ENCODE data around the gene DCAF4L1.

DCAF4L1 gene

GRCh38 chr4:41990365-41991111 is 9.0 kb downstream of the DCAF4L1 start, which contains the start of gene SLC30A9:
SLC30A9 (plus strand) TSS chr4:41990530; CDS start chr4:41990652, 122 bp downstream.
- DNase-seq = peak; percentile 92 to 93

DNA sequence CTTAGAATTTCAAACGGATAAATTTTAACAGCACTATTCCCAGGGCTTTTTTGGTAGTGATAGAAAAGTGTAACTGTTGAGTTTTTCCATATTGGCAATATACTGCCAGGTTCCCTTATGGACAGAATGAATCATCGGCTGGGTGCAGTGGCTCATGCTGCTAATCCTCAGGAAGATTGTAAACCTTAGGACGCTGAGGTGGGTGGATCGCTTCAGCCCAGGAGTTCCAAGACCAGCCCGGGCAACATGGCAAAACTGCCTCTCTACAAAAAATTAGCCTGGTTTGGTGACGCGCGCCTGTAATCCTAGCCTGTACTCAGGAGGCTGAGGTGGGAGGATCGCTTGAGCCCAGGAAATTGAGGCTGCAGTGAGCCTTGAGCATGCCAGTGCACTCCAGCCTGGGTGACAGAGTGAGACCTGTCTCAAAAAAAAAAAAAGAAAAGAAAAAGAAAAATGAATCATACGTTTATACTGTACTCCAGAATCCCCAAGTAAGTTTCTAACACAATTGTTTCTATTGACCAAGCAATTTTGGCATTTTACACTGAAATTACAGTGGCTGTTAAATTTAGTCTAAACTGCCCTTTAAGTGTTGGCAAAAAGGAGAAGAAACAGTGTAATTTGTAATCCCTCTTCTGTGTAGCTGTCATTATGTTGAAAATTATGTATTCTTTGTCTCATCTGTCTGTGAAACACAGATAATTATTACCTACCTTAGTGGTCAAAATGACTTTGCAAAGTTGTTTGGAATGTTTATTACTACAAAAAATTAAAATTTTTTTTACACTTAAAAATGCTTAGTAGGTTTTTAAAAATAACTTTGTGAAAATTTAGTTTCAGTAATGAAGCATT is 10.6 kb downstream of the DCAF4L1 start:
- DNase-seq = no peak

DNA sequence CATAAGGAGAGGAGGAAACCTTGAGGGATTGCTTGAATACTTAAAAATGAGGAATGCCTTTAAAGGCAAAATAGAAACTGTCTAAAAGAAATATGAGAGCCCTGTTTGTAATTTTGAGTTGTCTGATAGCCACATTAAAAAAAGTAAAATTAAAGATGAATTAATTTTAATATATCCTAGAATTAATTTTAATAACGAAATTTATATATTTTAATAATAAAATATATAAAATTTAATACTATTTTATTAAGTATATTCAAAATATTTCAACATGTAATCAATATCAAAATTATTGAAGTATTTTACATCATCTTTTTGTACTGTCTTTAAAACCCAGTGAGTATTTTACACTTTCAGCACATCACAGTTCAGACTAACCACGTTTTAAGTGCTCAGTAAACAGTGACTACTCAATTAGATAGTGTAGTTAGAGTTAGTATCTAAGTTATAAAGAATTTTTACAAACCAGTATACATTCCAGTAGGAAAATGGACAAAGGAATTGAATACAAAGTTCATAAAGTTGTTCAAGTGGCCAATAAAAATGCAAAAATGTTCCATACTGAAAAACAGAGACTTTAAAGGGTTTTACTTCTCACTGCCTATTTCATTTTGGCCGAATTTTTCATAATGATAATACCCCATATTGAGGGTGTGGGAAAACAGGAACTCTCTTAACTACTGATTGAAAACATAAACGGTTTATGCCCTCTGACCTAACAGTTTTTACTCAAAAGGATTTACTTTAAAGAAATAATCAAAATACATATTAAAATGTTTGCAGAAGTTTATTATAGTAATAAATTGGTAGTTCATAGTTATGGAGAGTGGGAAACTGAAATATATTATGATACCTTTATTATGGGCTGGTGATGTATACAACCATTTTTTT is 11.7 kb downstream of the DCAF4L1 start:
- no peak for DNase-seq

GRCh38 chr4:41994461-41994985 is 13.0 kb downstream of the DCAF4L1 start:
- no peak for DNase-seq

GRCh38 chr4:41998019-41998418 is 16.5 kb downstream of the DCAF4L1 start:
- DNase-seq = no peak

GRCh38 chr4:41999321-41999720 is 17.8 kb downstream of the DCAF4L1 start:
- no peak for DNase-seq

DNA sequence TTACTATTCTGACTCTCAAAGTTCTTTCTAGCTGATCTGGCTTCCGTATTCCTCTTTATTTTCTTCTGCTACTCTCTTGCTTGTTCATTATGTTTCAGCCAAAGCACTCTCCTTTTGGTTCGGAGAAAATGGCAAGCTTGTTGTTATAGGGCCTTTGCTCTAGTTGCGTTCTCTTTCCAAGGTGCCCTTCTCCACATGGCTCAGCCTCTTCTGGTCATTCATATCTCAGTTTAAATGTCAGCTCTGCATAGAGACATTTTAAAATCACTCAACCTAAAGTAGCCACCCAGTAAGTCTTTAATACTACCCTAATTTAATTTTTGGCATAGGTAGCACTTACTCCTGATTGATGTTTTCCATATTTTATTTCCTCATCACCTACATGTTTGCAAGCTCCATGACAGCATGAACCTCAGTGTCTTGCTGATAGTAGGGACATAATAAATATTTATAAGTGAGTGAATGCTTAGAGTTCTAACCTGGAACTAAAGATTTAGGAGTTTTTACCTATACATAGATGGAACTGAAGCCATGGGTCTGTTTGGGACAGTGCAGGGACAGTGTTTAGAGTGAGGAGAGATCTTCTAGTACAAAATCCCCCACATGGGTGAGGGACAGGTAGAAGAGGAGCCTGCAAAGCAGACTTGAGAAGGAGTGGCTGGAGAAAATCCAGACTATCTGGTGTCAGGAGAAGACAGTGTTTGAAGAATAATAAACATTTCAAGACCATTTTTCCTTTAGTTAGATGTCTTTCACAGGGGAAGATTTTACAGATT is 26.6 kb downstream of the DCAF4L1 start:
- no peak for DNase-seq

GRCh38 chr4:42015438-42015837 is 33.9 kb downstream of the DCAF4L1 start:
- DNase-seq = no peak

DNA sequence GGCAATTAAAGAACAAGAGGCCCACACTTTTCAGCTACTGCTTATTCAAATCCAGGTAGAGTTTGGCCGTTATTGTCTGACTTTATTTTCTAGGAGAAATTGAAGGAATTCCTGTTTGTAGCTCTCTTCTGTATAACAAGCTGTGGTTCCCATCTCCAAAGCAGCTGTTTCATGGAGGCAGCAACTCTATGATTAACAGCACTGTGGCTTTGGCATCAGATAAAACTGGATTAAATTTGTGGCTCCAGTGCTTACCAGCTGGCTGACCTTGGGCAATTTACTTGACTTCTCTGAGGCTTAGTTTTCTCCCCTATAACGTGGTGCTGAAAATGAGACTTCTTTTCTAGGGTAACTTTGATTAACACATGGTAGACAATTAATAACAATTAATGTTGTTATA is 36.9 kb downstream of the DCAF4L1 start:
- DNase-seq = no peak
